Panc1 (cell line): ENCODE measurements around the gene TUFT1. TPM values are rescaled to one million over a fixed set of nuclear protein-coding genes. Genes with fewer than 3 reads are reported as not detected.
A peak's percentile ranks its signal among the peaks of the same experiment; 100 is the strongest.
"Not testable (repeated sequence)": the region's sequence is repeated elsewhere in the genome, so short reads cannot be mapped to it uniquely, and the experiment has no call there.

Experiments
- ATAC-seq: fragments of 200-7000 bp; cut with Tn5 transposase; 2 replicates; pipeline ENCODE4 v1.9.1; 2020; ENCODE audit warnings: mild to moderate bottlenecking, moderate library complexity
- BruUV-seq: library from RNA; stranded (reverse); fragments of 400-500 nt; replicated peaks from 2 replicates; lab custom pipeline; 2021; lab: Mats Ljungman, UMichigan
- CTCF ChIA-PET: fragments of 300-600 bp; sonication (Branson Sonifier 250); formaldehyde crosslinking; loops from one replicate; lab custom pipeline; 2022; ENCODE audit warnings: antibody characterized with exemption; lab: Charles Lee
- POLR2A ChIA-PET: fragments of 300-600 bp; sonication (Branson Sonifier 250); formaldehyde crosslinking; loops from one replicate; lab custom pipeline; 2022; ENCODE audit warnings: antibody characterized with exemption; lab: Charles Lee
- DNase-seq: peaks from one replicate; pipeline ENCODE4 v3.0.0-alpha.2; 2010; ENCODE audit warnings: low read depth, low spot score
- H3K27ac ChIP-seq: 2 replicates; pipeline ENCODE4 v1.5.1; 2011; ENCODE audit warnings: mild to moderate bottlenecking, low read length, inconsistent platforms
- H3K27me3 ChIP-seq: fragments of 200-500 bp; sonication (Bioruptor generic); 2 replicates; pipeline ENCODE4 v1.6.0; 2014; ENCODE audit warnings: low read length, inconsistent platforms; ENCODE audit not compliant: control insufficient read depth, insufficient read depth
- H3K36me3 ChIP-seq: fragments of 200-500 bp; sonication (Bioruptor generic); 2 replicates; pipeline ENCODE4 v1.5.1; 2014; ENCODE audit warnings: inconsistent platforms, mild to moderate bottlenecking, low read length, moderate library complexity; ENCODE audit not compliant: control insufficient read depth, insufficient read depth
- H3K4me1 ChIP-seq: 2 replicates; pipeline ENCODE4 v1.5.1; 2011; ENCODE audit warnings: inconsistent platforms, mild to moderate bottlenecking, low read length, moderate library complexity; ENCODE audit not compliant: control insufficient read depth, insufficient read depth
- H3K4me3 ChIP-seq, 2 experiments: 2 replicates each; pipeline ENCODE4 v1.5.1; 2011 to 2012; ENCODE audit warnings: low read depth in 2 of 2, low read length in 2 of 2, mild to moderate bottlenecking in 2 of 2, inconsistent platforms in 1 of 2, moderate library complexity in 1 of 2
- H3K9me3 ChIP-seq: fragments of 200-500 bp; sonication (Bioruptor generic); 2 replicates; pipeline ENCODE4 v1.5.1; 2014; ENCODE audit warnings: low read depth, mild to moderate bottlenecking, inconsistent platforms, low read length, moderate library complexity; ENCODE audit not compliant: control insufficient read depth, insufficient read depth
- CTCF ChIP-seq: fragments of 450-650 bp; IDR thresholded peaks from 2 replicates; pipeline ENCODE4 v1.5.1; 2017; ENCODE audit warnings: mild to moderate bottlenecking
- POLR2AphosphoS5 ChIP-seq: IDR thresholded peaks from 2 replicates; pipeline ENCODE4 v1.6.1; 2012; ENCODE audit warnings: mild to moderate bottlenecking, low read depth, low read length, moderate library complexity
- REST ChIP-seq, 2 experiments: IDR thresholded peaks; 2 replicates each; pipeline ENCODE4 v1.6.1; 2011 to 2012; ENCODE audit warnings: low read depth in 2 of 2, control low read depth in 1 of 2, low read length in 1 of 2, mild to moderate bottlenecking in 1 of 2, moderate library complexity in 1 of 2; ENCODE audit not compliant: insufficient read depth in 1 of 2
- SIN3A ChIP-seq: IDR thresholded peaks from 2 replicates; pipeline ENCODE4 v1.6.1; 2012; ENCODE audit warnings: low read depth, mild to moderate bottlenecking, low read length, moderate library complexity, borderline replicate concordance; ENCODE audit not compliant: insufficient read depth
- TCF7L2 ChIP-seq: IDR thresholded peaks from 2 replicates; pipeline ENCODE4 v1.6.1; 2011; ENCODE audit warnings: mild to moderate bottlenecking, low read depth, low read length, inconsistent platforms
- in situ Hi-C: cut with HindIII; loops from 2 replicates; pipeline ENCODE4 v1.10.0; 2016; ENCODE audit warnings: low sequenced_read_pairs, low pct_unique_long_range_greater_than_20kb
- intact Hi-C: fragments of 100-400 bp; cut with micrococcal nuclease; formaldehyde crosslinking; loops from one replicate; pipeline ENCODE4 v1.10.0; 2022; ENCODE audit not compliant: unreplicated experiment
- total RNA-seq: library from RNA; stranded (reverse); gene quantifications from one replicate; pipeline ENCODE4 v1.2.1, GENCODE V29; 2021; ENCODE audit not compliant: unreplicated experiment

TUFT1 gene
- total RNA-seq, 1 experiment from 2014 or later: 66.4 TPM

GRCh38 chr1:151618003-151618402 is 77.9 kb downstream of the TUFT1 start:
- Histone ChIP-seq H3K27ac (no peak overlapping the region), H3K27me3 (no peaks in the 10 kb centered on the region), H3K4me3 (no peak overlapping the region), H3K4me1 (peaks cover 68% of the 10 kb centered on the region), H3K36me3 (no peaks in the 10 kb centered on the region), H3K9me3 (no peaks in the 10 kb centered on the region)
- DNase-seq (no peak), ATAC-seq (no peak)
- in situ Hi-C loops (no loop called here), intact Hi-C loops (no loop called here)
- POLR2A ChIA-PET: interaction anchor here (0.7 kb wide), 1 partner anchor 1038 kb away, joined by 3 read pairs; the partner anchor contains the start of gene MCL1
- CTCF ChIA-PET: interaction anchor here (0.6 kb wide), 2 partner anchors 20 to 192 kb away, joined by 4 to 7 read pairs; no protein-coding TSS in a partner anchor
- BruUV-seq: no TSS peak
- TF ChIP-seq CTCF: no peak
- no peak for TF ChIP-seq TCF7L2
- no peak for TF ChIP-seq REST (IDR thresholded peaks at IDR 0.05; ENCODE audit: insufficient read depth in 1 of 2, low read depth in 2 of 2, low read length in 1 of 2)

- intact Hi-C loops: no loop called here
- in situ Hi-C loops: no loop called here
- CTCF ChIA-PET: no interaction called here
- TSS peak; percentile 14 for BruUV-seq
- POLR2A ChIA-PET: no interaction called here
- Histone ChIP-seq H3K4me3 (no peak overlapping the region), H3K9me3 (no peaks in the 10 kb centered on the region), H3K27me3 (no peaks in the 10 kb centered on the region), H3K4me1 (peaks cover 68% of the 10 kb centered on the region), H3K27ac (no peak overlapping the region; the same call in 1 of the 2 replicates), H3K36me3 (no peaks in the 10 kb centered on the region)
- TF ChIP-seq TCF7L2 (no peak), REST (IDR thresholded peaks at IDR 0.05; ENCODE audit: insufficient read depth in 1 of 2, low read depth in 2 of 2, low read length in 1 of 2) (no peak), POLR2AphosphoS5 (no peak), CTCF (no peak), SIN3A (no peak)
- no peak for DNase-seq
- no peak for ATAC-seq
Measured at GRCh38 chr1:151618470-151618869, 78.4 kb downstream of the TUFT1 start.

- H3K27me3 ChIP-seq, in situ Hi-C loops, ATAC-seq, BruUV-seq, H3K9me3 ChIP-seq, intact Hi-C loops, H3K36me3 ChIP-seq, DNase-seq, CTCF ChIA-PET, H3K4me3 ChIP-seq: not testable (repeated sequence)
- Histone ChIP-seq H3K27ac (peak overlapping the region; percentile 77), H3K4me1 (peaks cover 63% of the 10 kb centered on the region)
- POLR2A ChIA-PET: interaction anchor here (0.6 kb wide), 1 partner anchor 278 kb away, joined by 4 read pairs; no protein-coding TSS in a partner anchor
Measured at GRCh38 chr1:151618996-151619395, 78.9 kb downstream of the TUFT1 start.
